Stimulated activated CD4-positive, alpha-beta T cell treated with anti-CD3 and anti-CD28 coated beads, Interleukin-4, amount 100 ng/mL, for 4 hours (primary cell): ENCODE results near the gene ZNF467.

Experiments
- DNase-seq, 2 experiments: peaks; one replicate each; pipeline ENCODE4 v3.0.0-alpha.2; 2020

The ZNF467 gene

GRCh38 chr7:149743476-149744255 lies 29.7 kb downstream of the ZNF467 start:
- no peak for DNase-seq

- DNase-seq = peak; percentile 47 to 53
Measured at GRCh38 chr7:149742075-149742701, 31.2 kb downstream of the ZNF467 start.

- DNase-seq = no peak
Measured at GRCh38 chr7:149741629-149742028, 31.8 kb downstream of the ZNF467 start.

GRCh38 chr7:149736478-149737360 lies 36.7 kb downstream of the ZNF467 start:
- DNase-seq = no peak

GRCh38 chr7:149735779-149736477 lies 37.5 kb downstream of the ZNF467 start:
- no peak for DNase-seq

- DNase-seq = no peak
Measured at GRCh38 chr7:149735181-149735602, 38.2 kb downstream of the ZNF467 start.

GRCh38 chr7:149734791-149735075 lies 38.7 kb downstream of the ZNF467 start:
- no peak for DNase-seq

- DNase-seq = no peak
Measured at GRCh38 chr7:149733924-149734790, 39.2 kb downstream of the ZNF467 start.

GRCh38 chr7:149733131-149733923 lies 40.1 kb downstream of the ZNF467 start:
- DNase-seq = no peak

- no peak for DNase-seq
Measured at GRCh38 chr7:149732611-149733010, 40.8 kb downstream of the ZNF467 start.

- DNase-seq = no peak
Measured at GRCh38 chr7:149732111-149732561, 41.3 kb downstream of the ZNF467 start.

GRCh38 chr7:149731207-149731955 lies 42.0 kb downstream of the ZNF467 start:
- DNase-seq = no peak

- no peak for DNase-seq
Measured at GRCh38 chr7:149729983-149730801, 43.2 kb downstream of the ZNF467 start.

- no peak for DNase-seq
Measured at GRCh38 chr7:149729586-149729982, 43.8 kb downstream of the ZNF467 start.

GRCh38 chr7:149728491-149729375 lies 44.7 kb downstream of the ZNF467 start:
- no peak for DNase-seq

- no peak for DNase-seq
Measured at GRCh38 chr7:149727899-149728476, 45.4 kb downstream of the ZNF467 start.

- no peak for DNase-seq
Measured at GRCh38 chr7:149727053-149727898, 46.1 kb downstream of the ZNF467 start.
